H1 (cell line): ENCODE results near the gene SEMA3C. TPM values are rescaled to one million over a fixed set of nuclear protein-coding genes. Genes with fewer than 3 reads are reported as not detected.

Experiments
- EGR1 ChIP-seq: IDR thresholded peaks from 2 replicates; pipeline ENCODE4 v1.6.1; 2011; ENCODE audit warnings: low read depth, low read length, borderline replicate concordance
- EP300 ChIP-seq, 2 experiments: IDR thresholded peaks; 1 replicate in 1 of 2; 2 replicates in 1 of 2; pipeline ENCODE4 v1.6.1; 2011 to 2012; ENCODE audit warnings: low read depth in 2 of 2, low read length in 2 of 2, mild to moderate bottlenecking in 2 of 2, borderline replicate concordance in 1 of 2, inconsistent platforms in 1 of 2, moderate library complexity in 1 of 2
- PHF8 ChIP-seq: fragments of 200-600 bp; sonication (generic); conservative IDR thresholded peaks from 2 replicates; pipeline ENCODE4 v1.7.1; 2012; ENCODE audit warnings: low read depth, mild to moderate bottlenecking, inconsistent platforms, low read length, moderate library complexity
- polyA plus RNA-seq, 7 experiments: library from polyadenylated mRNA; depleted of rRNA in 3 of 7; stranded (reverse) in 5 of 7; unstranded in 2 of 7; fragments of >200 nt in 5 of 7; fragments of 200-250 nt in 2 of 7; gene quantifications; 1 replicate in 5 of 7; 2 replicates in 1 of 7; 4 replicates in 1 of 7; pipeline versions ENCODE4 v1.2.1 to v1.2.3, GENCODE V29; 2011 to 2013; ENCODE audit warnings: missing spikeins in 2 of 7, mixed read lengths in 2 of 7
- total RNA-seq: library from RNA; stranded (reverse); fragmentation: NEBNext Ultra II Directional; extraction: Animal tissue kit (Norgen Biotek cat#: 25700); gene quantifications from 2 replicates; pipeline ENCODE4 v1.2.1, GENCODE V29; 2021
- TF ChIP-seq, protein P1 (sequence below): fragments of 300-600 bp; sonication (generic); IDR thresholded peaks from 2 replicates; pipeline ENCODE4 v1.7.1; 2012; ENCODE audit warnings: low read length, moderate library complexity, mild to moderate bottlenecking, inconsistent platforms; ENCODE audit not compliant: insufficient replicate concordance

The SEMA3C gene
- total and polyA plus RNA-seq, 2 of the 8 experiments (the other 6 are each of a cell fraction or from before 2014, with no cell fraction given), result 0.15 to 1.4 TPM

DNA sequence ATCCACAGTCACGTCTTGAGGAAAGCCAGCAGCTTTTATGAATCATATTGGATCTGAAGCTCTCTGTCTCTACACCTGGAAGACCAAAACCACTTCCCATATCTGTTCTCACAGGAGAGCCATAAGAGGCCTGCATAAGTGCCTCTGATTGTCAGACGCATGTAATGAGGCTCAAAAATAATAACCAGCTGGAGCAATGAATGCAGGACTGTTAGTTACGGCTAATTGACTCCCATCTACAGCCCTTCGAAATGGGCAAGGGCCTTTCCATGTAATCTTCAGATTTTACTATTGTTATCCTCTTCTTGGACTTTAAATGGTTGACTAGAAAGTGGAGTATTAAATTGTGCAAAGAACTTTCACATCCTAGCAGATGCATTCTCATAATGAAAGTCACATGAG, 4.4 kb upstream of the SEMA3C start (continued):
- TF ChIP-seq EP300 (IDR thresholded peaks at IDR 0.05; ENCODE audit: borderline replicate concordance in 1 of 2, low read depth in 2 of 2, low read length in 2 of 2), result no peak
- no peak for TF ChIP-seq EGR1
- TF ChIP-seq, protein P1, sequence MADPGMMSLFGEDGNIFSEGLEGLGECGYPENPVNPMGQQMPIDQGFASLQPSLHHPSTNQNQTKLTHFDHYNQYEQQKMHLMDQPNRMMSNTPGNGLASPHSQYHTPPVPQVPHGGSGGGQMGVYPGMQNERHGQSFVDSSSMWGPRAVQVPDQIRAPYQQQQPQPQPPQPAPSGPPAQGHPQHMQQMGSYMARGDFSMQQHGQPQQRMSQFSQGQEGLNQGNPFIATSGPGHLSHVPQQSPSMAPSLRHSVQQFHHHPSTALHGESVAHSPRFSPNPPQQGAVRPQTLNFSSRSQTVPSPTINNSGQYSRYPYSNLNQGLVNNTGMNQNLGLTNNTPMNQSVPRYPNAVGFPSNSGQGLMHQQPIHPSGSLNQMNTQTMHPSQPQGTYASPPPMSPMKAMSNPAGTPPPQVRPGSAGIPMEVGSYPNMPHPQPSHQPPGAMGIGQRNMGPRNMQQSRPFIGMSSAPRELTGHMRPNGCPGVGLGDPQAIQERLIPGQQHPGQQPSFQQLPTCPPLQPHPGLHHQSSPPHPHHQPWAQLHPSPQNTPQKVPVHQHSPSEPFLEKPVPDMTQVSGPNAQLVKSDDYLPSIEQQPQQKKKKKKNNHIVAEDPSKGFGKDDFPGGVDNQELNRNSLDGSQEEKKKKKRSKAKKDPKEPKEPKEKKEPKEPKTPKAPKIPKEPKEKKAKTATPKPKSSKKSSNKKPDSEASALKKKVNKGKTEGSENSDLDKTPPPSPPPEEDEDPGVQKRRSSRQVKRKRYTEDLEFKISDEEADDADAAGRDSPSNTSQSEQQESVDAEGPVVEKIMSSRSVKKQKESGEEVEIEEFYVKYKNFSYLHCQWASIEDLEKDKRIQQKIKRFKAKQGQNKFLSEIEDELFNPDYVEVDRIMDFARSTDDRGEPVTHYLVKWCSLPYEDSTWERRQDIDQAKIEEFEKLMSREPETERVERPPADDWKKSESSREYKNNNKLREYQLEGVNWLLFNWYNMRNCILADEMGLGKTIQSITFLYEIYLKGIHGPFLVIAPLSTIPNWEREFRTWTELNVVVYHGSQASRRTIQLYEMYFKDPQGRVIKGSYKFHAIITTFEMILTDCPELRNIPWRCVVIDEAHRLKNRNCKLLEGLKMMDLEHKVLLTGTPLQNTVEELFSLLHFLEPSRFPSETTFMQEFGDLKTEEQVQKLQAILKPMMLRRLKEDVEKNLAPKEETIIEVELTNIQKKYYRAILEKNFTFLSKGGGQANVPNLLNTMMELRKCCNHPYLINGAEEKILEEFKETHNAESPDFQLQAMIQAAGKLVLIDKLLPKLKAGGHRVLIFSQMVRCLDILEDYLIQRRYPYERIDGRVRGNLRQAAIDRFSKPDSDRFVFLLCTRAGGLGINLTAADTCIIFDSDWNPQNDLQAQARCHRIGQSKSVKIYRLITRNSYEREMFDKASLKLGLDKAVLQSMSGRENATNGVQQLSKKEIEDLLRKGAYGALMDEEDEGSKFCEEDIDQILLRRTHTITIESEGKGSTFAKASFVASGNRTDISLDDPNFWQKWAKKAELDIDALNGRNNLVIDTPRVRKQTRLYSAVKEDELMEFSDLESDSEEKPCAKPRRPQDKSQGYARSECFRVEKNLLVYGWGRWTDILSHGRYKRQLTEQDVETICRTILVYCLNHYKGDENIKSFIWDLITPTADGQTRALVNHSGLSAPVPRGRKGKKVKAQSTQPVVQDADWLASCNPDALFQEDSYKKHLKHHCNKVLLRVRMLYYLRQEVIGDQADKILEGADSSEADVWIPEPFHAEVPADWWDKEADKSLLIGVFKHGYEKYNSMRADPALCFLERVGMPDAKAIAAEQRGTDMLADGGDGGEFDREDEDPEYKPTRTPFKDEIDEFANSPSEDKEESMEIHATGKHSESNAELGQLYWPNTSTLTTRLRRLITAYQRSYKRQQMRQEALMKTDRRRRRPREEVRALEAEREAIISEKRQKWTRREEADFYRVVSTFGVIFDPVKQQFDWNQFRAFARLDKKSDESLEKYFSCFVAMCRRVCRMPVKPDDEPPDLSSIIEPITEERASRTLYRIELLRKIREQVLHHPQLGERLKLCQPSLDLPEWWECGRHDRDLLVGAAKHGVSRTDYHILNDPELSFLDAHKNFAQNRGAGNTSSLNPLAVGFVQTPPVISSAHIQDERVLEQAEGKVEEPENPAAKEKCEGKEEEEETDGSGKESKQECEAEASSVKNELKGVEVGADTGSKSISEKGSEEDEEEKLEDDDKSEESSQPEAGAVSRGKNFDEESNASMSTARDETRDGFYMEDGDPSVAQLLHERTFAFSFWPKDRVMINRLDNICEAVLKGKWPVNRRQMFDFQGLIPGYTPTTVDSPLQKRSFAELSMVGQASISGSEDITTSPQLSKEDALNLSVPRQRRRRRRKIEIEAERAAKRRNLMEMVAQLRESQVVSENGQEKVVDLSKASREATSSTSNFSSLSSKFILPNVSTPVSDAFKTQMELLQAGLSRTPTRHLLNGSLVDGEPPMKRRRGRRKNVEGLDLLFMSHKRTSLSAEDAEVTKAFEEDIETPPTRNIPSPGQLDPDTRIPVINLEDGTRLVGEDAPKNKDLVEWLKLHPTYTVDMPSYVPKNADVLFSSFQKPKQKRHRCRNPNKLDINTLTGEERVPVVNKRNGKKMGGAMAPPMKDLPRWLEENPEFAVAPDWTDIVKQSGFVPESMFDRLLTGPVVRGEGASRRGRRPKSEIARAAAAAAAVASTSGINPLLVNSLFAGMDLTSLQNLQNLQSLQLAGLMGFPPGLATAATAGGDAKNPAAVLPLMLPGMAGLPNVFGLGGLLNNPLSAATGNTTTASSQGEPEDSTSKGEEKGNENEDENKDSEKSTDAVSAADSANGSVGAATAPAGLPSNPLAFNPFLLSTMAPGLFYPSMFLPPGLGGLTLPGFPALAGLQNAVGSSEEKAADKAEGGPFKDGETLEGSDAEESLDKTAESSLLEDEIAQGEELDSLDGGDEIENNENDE, result no peak
- no peak for TF ChIP-seq PHF8
